H1 (cell line): Measurements from ENCODE around the gene RAPH1. TPM values are rescaled to one million over a fixed set of nuclear protein-coding genes. Genes with fewer than 3 reads are reported as not detected.

ENCODE experiments used
- CTCF ChIA-PET: fragments of 300-600 bp; sonication (Branson Sonifier 250); formaldehyde crosslinking; loops from one replicate; lab custom pipeline; 2021; ENCODE audit not compliant: partially characterized antibody; lab: Charles Lee
- POLR2A ChIA-PET: fragments of 300-600 bp; sonication (Branson Sonifier 250); formaldehyde crosslinking; loops from one replicate; lab custom pipeline; 2021; ENCODE audit warnings: inconsistent platforms; ENCODE audit not compliant: partially characterized antibody; lab: Charles Lee
- DNase-seq, 2 experiments: peaks; one replicate each; pipeline versions ENCODE4 v3.0.0 to v3.0.0-alpha.2; 2010 to 2022; ENCODE audit warnings: low spot score in 2 of 2, low read depth in 1 of 2, mixed read lengths in 1 of 2
- FAIRE-seq: peaks from 2 replicates; lab custom pipeline; 2011; peaks lifted over from hg19 to GRCh38; lab: Jason Lieb, UNC
- H2AFZ ChIP-seq: 2 replicates; pipeline ENCODE4 v1.8.1; 2012; ENCODE audit warnings: low read length, inconsistent platforms
- H2AK5ac ChIP-seq: 2 replicates; pipeline ENCODE4 v1.6.1; 2013; ENCODE audit warnings: low read depth, low read length
- H2BK120ac ChIP-seq: replicated peaks from 2 replicates; pipeline ENCODE3; 2013; ENCODE audit warnings: low read depth, low read length, inconsistent platforms
- H2BK12ac ChIP-seq: 2 replicates; pipeline ENCODE4 v1.6.1; 2013; ENCODE audit warnings: low read depth, low read length
- H2BK15ac ChIP-seq: 2 replicates; pipeline ENCODE4 v1.6.1; 2013; ENCODE audit warnings: low read length
- H2BK20ac ChIP-seq: 2 replicates; pipeline ENCODE4 v1.6.1; 2013; ENCODE audit warnings: low read length
- H2BK5ac ChIP-seq: 2 replicates; pipeline ENCODE4 v1.6.1; 2013; ENCODE audit warnings: low read depth, low read length
- H3K14ac ChIP-seq: 2 replicates; pipeline ENCODE4 v1.6.1; 2013; ENCODE audit warnings: inconsistent platforms; ENCODE audit not compliant: insufficient read length
- H3K18ac ChIP-seq: 2 replicates; pipeline ENCODE4 v1.6.1; 2013; ENCODE audit warnings: low read length; ENCODE audit errors: extremely low read depth
- H3K23ac ChIP-seq: 2 replicates; pipeline ENCODE4 v1.6.1; 2013; ENCODE audit warnings: inconsistent platforms; ENCODE audit not compliant: insufficient read length
- H3K23me2 ChIP-seq: 2 replicates; pipeline ENCODE4 v1.6.1; 2013; ENCODE audit warnings: low read depth, low read length
- H3K27ac ChIP-seq: 2 replicates; pipeline ENCODE4 v1.6.1; 2011; ENCODE audit warnings: low read depth, low read length, inconsistent platforms
- H3K27me3 ChIP-seq, 4 experiments: replicated peaks in 1 of 4; 1 replicate in 1 of 4; 2 replicates in 3 of 4; pipeline versions ENCODE4 v1.6.1 to v1.8.1; 2011 to 2013; ENCODE audit warnings: low read length in 3 of 4, mild to moderate bottlenecking in 3 of 4, inconsistent platforms in 2 of 4, mixed read lengths in 2 of 4, moderate library complexity in 1 of 4; ENCODE audit not compliant: control insufficient read depth in 3 of 4, insufficient read depth in 3 of 4; ENCODE audit errors: extremely low read depth in 1 of 4
- H3K36me3 ChIP-seq, 4 experiments: 2 replicates each; pipeline versions ENCODE4 v1.6.1 to v1.8.1; 2011 to 2013; ENCODE audit warnings: mild to moderate bottlenecking in 4 of 4, low read length in 3 of 4, moderate library complexity in 2 of 4, control low read depth in 1 of 4, inconsistent platforms in 1 of 4; ENCODE audit not compliant: insufficient read depth in 4 of 4, control insufficient read depth in 2 of 4
- H3K4ac ChIP-seq: replicated peaks from 2 replicates; pipeline ENCODE3; 2013; ENCODE audit warnings: low read length, low read depth, mixed read lengths, inconsistent platforms; ENCODE audit not compliant: insufficient read length
- H3K4me1 ChIP-seq, 4 experiments: replicated peaks in 1 of 4; 1 replicate in 1 of 4; 2 replicates in 3 of 4; pipeline versions ENCODE4 v1.6.1 to v1.8.1; 2011 to 2013; ENCODE audit warnings: low read length in 3 of 4, inconsistent platforms in 2 of 4, mixed read lengths in 1 of 4; ENCODE audit not compliant: insufficient read depth in 4 of 4, control insufficient read depth in 3 of 4
- H3K4me2 ChIP-seq, 2 experiments: 2 replicates each; pipeline versions ENCODE4 v1.6.1 to v1.8.1; 2011 to 2013; ENCODE audit warnings: low read depth in 2 of 2, low read length in 2 of 2, control low read depth in 1 of 2, inconsistent platforms in 1 of 2, mild to moderate bottlenecking in 1 of 2; ENCODE audit not compliant: insufficient read depth in 1 of 2
- H3K4me3 ChIP-seq, 4 experiments: fragments of 200-600, 300-600 bp in 1 of 4; sonication (generic), shearing (Covaris generic), sonication (Bioruptor Twin) in 1 of 4; 2 replicates each; pipeline versions ENCODE4 v1.5.1 to v1.8.1; 2011 to 2016; ENCODE audit warnings: low read length in 4 of 4, low read depth in 3 of 4, control low read depth in 2 of 4, inconsistent platforms in 2 of 4, mild to moderate bottlenecking in 2 of 4, mixed read lengths in 1 of 4, moderate library complexity in 1 of 4; ENCODE audit not compliant: insufficient read depth in 2 of 4; ENCODE audit errors: extremely low read depth in 1 of 4
- H3K56ac ChIP-seq: replicated peaks from 2 replicates; pipeline ENCODE3; 2013; ENCODE audit warnings: low read depth, mild to moderate bottlenecking, mixed read lengths, low read length, inconsistent platforms; ENCODE audit not compliant: insufficient read length
- H3K79me1 ChIP-seq: 2 replicates; pipeline ENCODE4 v1.6.1; 2013; ENCODE audit warnings: low read depth, low read length, control low read depth
- H3K79me2 ChIP-seq, 2 experiments: 2 replicates each; pipeline versions ENCODE4 v1.6.1 to v1.8.1; 2012 to 2013; ENCODE audit warnings: low read length in 2 of 2, mild to moderate bottlenecking in 2 of 2, inconsistent platforms in 1 of 2; ENCODE audit not compliant: insufficient read depth in 2 of 2, control insufficient read depth in 1 of 2
- H3K9ac ChIP-seq, 4 experiments: replicated peaks in 1 of 4; 1 replicate in 1 of 4; 2 replicates in 3 of 4; pipeline versions ENCODE4 v1.6.1 to v1.8.1; 2011 to 2013; ENCODE audit warnings: low read depth in 3 of 4, low read length in 3 of 4, control low read depth in 2 of 4, mild to moderate bottlenecking in 2 of 4, moderate library complexity in 2 of 4, inconsistent platforms in 1 of 4; ENCODE audit errors: extremely low read depth in 1 of 4
- H3K9me3 ChIP-seq, 2 experiments: 2 replicates each; pipeline versions ENCODE4 v1.6.1 to v1.8.1; 2012 to 2013; ENCODE audit warnings: mild to moderate bottlenecking in 2 of 2, moderate library complexity in 2 of 2, control low read depth in 1 of 2, inconsistent platforms in 1 of 2, low read depth in 1 of 2, low read length in 1 of 2, mixed read lengths in 1 of 2; ENCODE audit not compliant: insufficient read depth in 2 of 2
- H4K20me1 ChIP-seq, 2 experiments: replicated peaks in 1 of 2; 2 replicates each; pipeline versions ENCODE3 to v1.8.1; 2011 to 2013; ENCODE audit warnings: inconsistent platforms in 2 of 2, low read length in 2 of 2, mild to moderate bottlenecking in 1 of 2; ENCODE audit not compliant: insufficient read depth in 2 of 2, control insufficient read depth in 1 of 2
- H4K5ac ChIP-seq: 2 replicates; pipeline ENCODE4 v1.6.1; 2013; ENCODE audit warnings: low read length, low read depth, mixed read lengths, inconsistent platforms; ENCODE audit not compliant: insufficient read length
- H4K8ac ChIP-seq: 2 replicates; pipeline ENCODE4 v1.8.0; 2013; ENCODE audit warnings: mild to moderate bottlenecking, moderate library complexity, low read length, inconsistent platforms; ENCODE audit not compliant: insufficient read depth; ENCODE audit errors: extremely low read depth
- H4K91ac ChIP-seq: replicated peaks from 2 replicates; pipeline ENCODE3; 2013; ENCODE audit warnings: low read length, mixed read lengths, inconsistent platforms; ENCODE audit not compliant: insufficient read length
- CBX5 ChIP-seq: fragments of 300-800, 300-1000 bp; sonication (generic); IDR thresholded peaks from 2 replicates; pipeline ENCODE4 v1.7.1; 2016; ENCODE audit warnings: antibody characterized with exemption, low read length, low read depth
- EP300 ChIP-seq, 2 experiments: IDR thresholded peaks; 1 replicate in 1 of 2; 2 replicates in 1 of 2; pipeline ENCODE4 v1.6.1; 2011 to 2012; ENCODE audit warnings: low read depth in 2 of 2, low read length in 2 of 2, mild to moderate bottlenecking in 2 of 2, borderline replicate concordance in 1 of 2, inconsistent platforms in 1 of 2, moderate library complexity in 1 of 2
- GTF2F1 ChIP-seq: IDR thresholded peaks from 2 replicates; pipeline ENCODE4 v1.6.1; 2012; ENCODE audit warnings: low read depth, low read length, improper control_type of control experiment, borderline replicate concordance
- HDAC2 ChIP-seq, 2 experiments: fragments of 300-600 bp in 1 of 2; sonication (generic) in 1 of 2; IDR thresholded peaks; 2 replicates each; pipeline ENCODE4 v1.6.1; 2011 to 2012; ENCODE audit warnings: low read depth in 2 of 2, low read length in 2 of 2, mild to moderate bottlenecking in 2 of 2, moderate library complexity in 2 of 2, borderline replicate concordance in 1 of 2, inconsistent platforms in 1 of 2
- MAFK ChIP-seq: IDR thresholded peaks from 2 replicates; pipeline ENCODE4 v1.6.1; 2012; ENCODE audit warnings: low read depth, mild to moderate bottlenecking, improper control_type of control experiment, low read length
- POU5F1 ChIP-seq: IDR thresholded peaks from 2 replicates; pipeline ENCODE4 v1.6.1; 2011; ENCODE audit warnings: low read depth, mild to moderate bottlenecking, low read length, moderate library complexity
- RNF2 ChIP-seq: fragments of 200-900, 300-1000 bp; sonication (generic); IDR thresholded peaks from 2 replicates; pipeline ENCODE4 v1.7.1; 2016; ENCODE audit warnings: borderline replicate concordance, low read depth, mild to moderate bottlenecking, antibody characterized with exemption, low read length; ENCODE audit not compliant: poor library complexity, severe bottlenecking; ENCODE audit errors: missing control alignments
- RXRA ChIP-seq: IDR thresholded peaks from 2 replicates; pipeline ENCODE4 v1.6.1; 2011; ENCODE audit warnings: low read depth, mild to moderate bottlenecking, low read length, moderate library complexity; ENCODE audit not compliant: insufficient read depth
- SIN3A ChIP-seq, 2 experiments: IDR thresholded peaks in 1 of 2; conservative IDR thresholded peaks in 1 of 2; 2 replicates each; pipeline ENCODE4 v1.6.1; 2011 to 2012; ENCODE audit warnings: low read length in 2 of 2, improper control_type of control experiment in 1 of 2, low read depth in 1 of 2, mild to moderate bottlenecking in 1 of 2
- SIRT6 ChIP-seq: IDR thresholded peaks from one replicate; pipeline ENCODE4 v1.7.1; 2012; ENCODE audit warnings: low read length, inconsistent platforms
- SIX5 ChIP-seq: IDR thresholded peaks from 2 replicates; pipeline ENCODE4 v1.6.1; 2011; ENCODE audit warnings: mild to moderate bottlenecking, low read depth, low read length
- SP2 ChIP-seq: IDR thresholded peaks from 2 replicates; pipeline ENCODE4 v1.6.1; 2012; ENCODE audit warnings: mild to moderate bottlenecking, low read length, inconsistent platforms
- TEAD4 ChIP-seq: IDR thresholded peaks from 2 replicates; pipeline ENCODE4 v1.6.1; 2012; ENCODE audit warnings: low read depth, low read length, inconsistent platforms, mixed read lengths
- WGBS, 2 experiments: shearing (Covaris generic) in 1 of 2; methylation state at CpG; one replicate each; pipeline versions ENCODE4 v1.1.6 to v1.1.7; 2013 to 2015; ENCODE audit warnings: low lambda C conversion rate in 2 of 2, mixed read lengths in 2 of 2, inconsistent platforms in 1 of 2, low coverage in 1 of 2, missing lambda C conversion rate in 1 of 2; ENCODE audit not compliant: insufficient replicate concordance in 2 of 2, insufficient coverage in 1 of 2, insufficient read length in 1 of 2; ENCODE audit errors: extremely low coverage in 1 of 2, missing lambda C conversion rate in 1 of 2; 5-methylcytosine and 5-hydroxymethylcytosine counted together
- polyA plus RNA-seq, 7 experiments: library from polyadenylated mRNA; depleted of rRNA in 3 of 7; stranded (reverse) in 5 of 7; unstranded in 2 of 7; fragments of >200 nt in 5 of 7; fragments of 200-250 nt in 2 of 7; gene quantifications; 1 replicate in 5 of 7; 2 replicates in 1 of 7; 4 replicates in 1 of 7; pipeline versions ENCODE4 v1.2.1 to v1.2.3, GENCODE V29; 2011 to 2013; ENCODE audit warnings: missing spikeins in 2 of 7, mixed read lengths in 2 of 7
- total RNA-seq: library from RNA; stranded (reverse); fragmentation: NEBNext Ultra II Directional; extraction: Animal tissue kit (Norgen Biotek cat#: 25700); gene quantifications from 2 replicates; pipeline ENCODE4 v1.2.1, GENCODE V29; 2021

The RAPH1 gene
- total and polyA plus RNA-seq, 2 of the 8 experiments (the other 6 are each of a cell fraction or from before 2014, with no cell fraction given): 3.8 to 27.4 TPM

DNA sequence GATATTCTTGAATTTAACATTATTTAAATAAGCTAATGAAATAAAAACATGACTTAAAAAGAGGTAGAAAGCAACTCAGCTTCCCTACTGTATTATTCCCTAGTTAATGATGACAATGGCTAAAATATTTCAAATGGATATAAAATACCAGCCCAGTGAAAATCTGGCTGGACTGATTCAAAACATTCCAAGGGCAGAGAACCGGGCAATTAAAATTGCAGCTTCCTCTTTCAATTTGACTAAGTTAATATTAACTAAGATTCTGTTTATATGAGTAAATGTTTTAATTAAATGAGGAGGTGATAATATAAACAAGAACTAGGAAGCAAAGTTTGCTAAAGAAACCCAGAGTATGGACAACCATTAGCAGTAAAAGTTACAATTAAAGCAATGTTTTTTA is 65.6 kb downstream of the RAPH1 start:
- Histone ChIP-seq H3K9ac (no peak overlapping the region), H3K23ac (no peak overlapping the region), H4K8ac (no peak overlapping the region), H3K14ac (no peak overlapping the region), H2AK5ac (no peak overlapping the region), H4K5ac (no peak overlapping the region), H4K20me1 (no peaks in the 10 kb centered on the region), H3K27me3 (peaks cover 0 to 1% (median 0%) of the 10 kb centered on the region in 4 experiments; a peak in 1 of 7 replicates), H3K4me2 (no peak overlapping the region), H4K91ac (no peak overlapping the region), H3K4me1 (peaks cover 0 to 2% (median 0%) of the 10 kb centered on the region in 4 experiments; a peak in 1 of 7 replicates), H2AFZ (no peak overlapping the region), H3K56ac (no peak overlapping the region), H2BK120ac (no peak overlapping the region), H2BK15ac (no peak overlapping the region), H2BK12ac (no peak overlapping the region), H3K9me3 (no peaks in the 10 kb centered on the region), H2BK20ac (no peak overlapping the region), H3K79me2 (no peaks in the 10 kb centered on the region; a peak in 1 of 4 replicates), H2BK5ac (no peak overlapping the region), H3K23me2 (no peaks in the 10 kb centered on the region; the same call in 1 of the 2 replicates), H3K4ac (no peak overlapping the region), H3K79me1 (no peaks in the 10 kb centered on the region), H3K27ac (no peak overlapping the region), H3K36me3 (peaks cover 0 to 4% (median 0%) of the 10 kb centered on the region in 4 experiments; a peak in 1 of 8 replicates), H3K18ac (no peak overlapping the region), H3K4me3 (no peak overlapping the region)
- FAIRE-seq (no peak), DNase-seq (no peak)
- ChIA-PET POLR2A (no interaction called here), CTCF (interaction anchor here (0.8 to 3.3 kb wide), 7 partner anchors 13 to 896 kb away, joined by 3 to 13 read pairs (median 5); no protein-coding TSS in a partner anchor)
- WGBS, 2 experiments: 88% methylated on average over 1 of the region's 1 CpG; no CpG with 5 or more reads in 1 of the 2 experiments
- TF ChIP-seq SIX5 (no peak), RXRA (no peak), GTF2F1 (no peak), MAFK (no peak), CBX5 (no peak), SIRT6 (no peak), SP2 (no peak), RNF2 (no peak), SIN3A (conservative IDR thresholded peaks at IDR 0.05 in 1 of 2, IDR thresholded peaks at IDR 0.05 in 1 of 2; ENCODE audit: low read depth in 1 of 2, low read length in 2 of 2) (no peak), HDAC2 (IDR thresholded peaks at IDR 0.05; ENCODE audit: borderline replicate concordance in 1 of 2, low read depth in 2 of 2, low read length in 2 of 2) (no peak), POU5F1 (no peak), EP300 (IDR thresholded peaks at IDR 0.05; ENCODE audit: borderline replicate concordance in 1 of 2, low read depth in 2 of 2, low read length in 2 of 2) (no peak), TEAD4 (no peak)
